HepG2 (cell line): ENCODE results near the gene NEURL1B.

Experiments
- DRAP1 ChIP-seq: IDR thresholded peaks from 2 replicates; pipeline ENCODE4 v1.6.1; 2016; ENCODE audit warnings: missing genetic modification reagents, missing compliant biosample characterization
- EP300 ChIP-seq, 3 experiments: sonication (generic) in 1 of 3; formaldehyde crosslinking in 1 of 3; IDR thresholded peaks; 2 replicates each; pipeline versions ENCODE4 v1.5.1 to v1.6.1; 2011 to 2020; ENCODE audit warnings: low read depth in 2 of 3, low read length in 2 of 3, borderline replicate concordance in 1 of 3, improper control_type of control experiment in 1 of 3, mild to moderate bottlenecking in 1 of 3, missing genetic modification reagents in 1 of 3, moderate library complexity in 1 of 3
- HNF1B ChIP-seq: sonication (generic); formaldehyde crosslinking; IDR thresholded peaks from 2 replicates; pipeline ENCODE4 v1.5.1; 2020; ENCODE audit warnings: mild to moderate bottlenecking, moderate library complexity, missing genetic modification reagents
- SKIL ChIP-seq: sonication (generic); formaldehyde crosslinking; IDR thresholded peaks from 2 replicates; pipeline ENCODE4 v1.8.0; 2022; ENCODE audit warnings: missing genetic modification reagents, mild to moderate bottlenecking, moderate library complexity, borderline replicate concordance
- ZNF3 ChIP-seq: IDR thresholded peaks from 2 replicates; pipeline ENCODE4 v1.7.0; 2017; ENCODE audit warnings: inconsistent platforms

GRCh38 chr5:172705576-172706084 lies 64.6 kb downstream of the NEURL1B start:
- TF ChIP-seq HNF1B (CRISPR knock-in tag) (no peak), EP300 (IDR thresholded peaks at IDR 0.05; ENCODE audit: low read depth in 2 of 2, low read length in 2 of 2) (no peak), EP300 (CRISPR knock-in tag; IDR thresholded peaks at IDR 0.05; ENCODE audit: borderline replicate concordance) (no peak), SKIL (CRISPR knock-in tag) (no peak), ZNF3 (CRISPR knock-in tag) (no peak), DRAP1 (CRISPR knock-in tag) (no peak)
